HFFc6 (cell line): ENCODE data around the gene UPF3A. TPM values are rescaled to one million over a fixed set of nuclear protein-coding genes. Genes with fewer than 3 reads are reported as not detected.

ENCODE experiments used
- DNase-seq: peaks from one replicate; pipeline ENCODE4 v3.0.0-alpha.2; 2018
- H3K27ac Mint-ChIP-seq: 2 replicates; pipeline ENCODE4 v1.8.0; 2020; ENCODE audit warnings: mild to moderate bottlenecking, mixed read lengths
- H3K27me3 Mint-ChIP-seq: 2 replicates; pipeline ENCODE4 v1.8.0; 2021; ENCODE audit warnings: mild to moderate bottlenecking, moderate library complexity, mixed read lengths; ENCODE audit not compliant: insufficient read depth
- H3K36me3 Mint-ChIP-seq: 2 replicates; pipeline ENCODE4 v1.8.0; 2021; ENCODE audit warnings: low read depth, mixed read lengths
- H3K4me1 Mint-ChIP-seq: 2 replicates; pipeline ENCODE4 v1.8.0; 2020; ENCODE audit warnings: low read depth, mixed read lengths
- H3K4me3 Mint-ChIP-seq: 2 replicates; pipeline ENCODE4 v1.8.0; 2020; ENCODE audit warnings: mild to moderate bottlenecking, moderate library complexity, mixed read lengths
- H3K9me3 Mint-ChIP-seq: 2 replicates; pipeline ENCODE4 v1.8.0; 2020; ENCODE audit warnings: mild to moderate bottlenecking, mixed read lengths
- CTCF ChIP-seq: fragments of 200-600 bp; sonication (generic); IDR thresholded peaks from 2 replicates; pipeline ENCODE4 v1.5.0; 2021; ENCODE audit warnings: antibody characterized with exemption, mild to moderate bottlenecking
- total RNA-seq, 6 experiments: library from RNA; stranded (reverse); fragmentation: NEBNext Ultra II Directional; extraction: Animal tissue kit (Norgen Biotek cat#: 25700); gene quantifications; 2 replicates in 1 of 6; 3 replicates in 5 of 6; pipeline ENCODE4 v1.2.3, GENCODE V29; 2021

UPF3A gene
- total RNA-seq, 6 experiments from 2014 or later: 32.4 to 42.9 (median 39.8) TPM

GRCh38 chr13:114309086-114309485 is 27.7 kb downstream of the UPF3A start:
- TF ChIP-seq CTCF: no peak
- H3K9me3 Mint-ChIP-seq: no peaks in the 10 kb centered on the region
- DNase-seq: no peak
- no peak overlapping the region for H3K27ac Mint-ChIP-seq
- no peaks in the 10 kb centered on the region for H3K36me3 Mint-ChIP-seq
- H3K27me3 Mint-ChIP-seq: no peaks in the 10 kb centered on the region
- no peak overlapping the region for H3K4me3 Mint-ChIP-seq
- H3K4me1 Mint-ChIP-seq: peaks cover 20% of the 10 kb centered on the region

GRCh38 chr13:114309806-114310410 is 28.5 kb downstream of the UPF3A start:
- Mint-ChIP-seq H3K36me3 (peaks cover 3% of the 10 kb centered on the region; the same call in 1 of the 2 replicates), H3K4me1 (peaks cover 22% of the 10 kb centered on the region), H3K27me3 (peaks cover 3% of the 10 kb centered on the region; the same call in 1 of the 2 replicates), H3K9me3 (no peaks in the 10 kb centered on the region), H3K27ac (no peak overlapping the region), H3K4me3 (no peak overlapping the region)
- no peak for DNase-seq
- TF ChIP-seq CTCF: no peak

- peaks cover 30% of the 10 kb centered on the region for H3K4me1 Mint-ChIP-seq
- H3K36me3 Mint-ChIP-seq: peaks cover 10% of the 10 kb centered on the region; the same call in 1 of the 2 replicates
- peaks cover 3% of the 10 kb centered on the region; the same call in 1 of the 2 replicates for H3K27me3 Mint-ChIP-seq
- peak overlapping the region; percentile 26; the same call in 1 of the 2 replicates for H3K27ac Mint-ChIP-seq
- TF ChIP-seq CTCF: no peak
- no peak for DNase-seq
- H3K9me3 Mint-ChIP-seq: no peaks in the 10 kb centered on the region
- no peak overlapping the region for H3K4me3 Mint-ChIP-seq
These were observed 29.6 kb downstream of the UPF3A start for GRCh38 chr13:114310956-114311355.

GRCh38 chr13:114311387-114311786 is 30.0 kb downstream of the UPF3A start:
- DNase-seq: no peak
- no peaks in the 10 kb centered on the region for H3K9me3 Mint-ChIP-seq
- H3K4me3 Mint-ChIP-seq: no peak overlapping the region
- TF ChIP-seq CTCF: no peak
- peaks cover 30% of the 10 kb centered on the region for H3K4me1 Mint-ChIP-seq
- H3K27me3 Mint-ChIP-seq: peaks cover 3% of the 10 kb centered on the region; the same call in 1 of the 2 replicates
- no peak overlapping the region for H3K27ac Mint-ChIP-seq
- H3K36me3 Mint-ChIP-seq: peaks cover 10% of the 10 kb centered on the region; the same call in 1 of the 2 replicates

- Mint-ChIP-seq H3K36me3 (peaks cover 10% of the 10 kb centered on the region; the same call in 1 of the 2 replicates), H3K9me3 (no peaks in the 10 kb centered on the region), H3K4me3 (no peak overlapping the region), H3K27ac (no peak overlapping the region), H3K27me3 (peaks cover 3% of the 10 kb centered on the region; the same call in 1 of the 2 replicates), H3K4me1 (peaks cover 30% of the 10 kb centered on the region)
- TF ChIP-seq CTCF: no peak
- no peak for DNase-seq
These were observed 30.5 kb downstream of the UPF3A start for GRCh38 chr13:114311908-114312307.
